GM19467 (cell line): ENCODE measurements around the gene PAPPA2.

ENCODE experiments used
- ATAC-seq: cut with Tn5 transposase; IDR thresholded peaks from one replicate; pipeline ENCODE4 v1.9.1; 2021; ENCODE audit warnings: mild to moderate bottlenecking, moderate library complexity; ENCODE audit not compliant: unreplicated experiment

The PAPPA2 gene

DNA sequence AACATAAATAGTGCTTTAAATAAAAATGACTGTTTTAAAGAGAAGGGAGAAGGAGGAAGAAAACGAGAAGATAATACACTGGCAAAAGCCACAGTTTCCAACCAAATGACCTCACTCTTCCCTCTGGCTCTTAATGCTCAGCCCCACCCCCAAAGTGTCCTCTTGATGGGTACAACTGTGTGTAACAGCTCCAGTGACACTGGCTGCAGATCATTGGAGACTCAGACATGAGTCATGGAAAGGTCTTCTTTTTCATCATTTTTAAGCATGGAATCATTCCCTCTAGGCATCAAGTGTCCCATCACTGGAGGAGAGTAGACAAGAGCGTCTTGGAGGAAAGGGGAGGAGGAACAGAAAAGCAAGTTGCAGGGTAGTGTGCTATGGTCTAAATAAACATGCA lies 333.0 kb downstream of the PAPPA2 start:
- ATAC-seq, result no peak

- no peak for ATAC-seq
These were observed 333.6 kb downstream of the PAPPA2 start for GRCh38 chr1:176796583-176796982.

DNA sequence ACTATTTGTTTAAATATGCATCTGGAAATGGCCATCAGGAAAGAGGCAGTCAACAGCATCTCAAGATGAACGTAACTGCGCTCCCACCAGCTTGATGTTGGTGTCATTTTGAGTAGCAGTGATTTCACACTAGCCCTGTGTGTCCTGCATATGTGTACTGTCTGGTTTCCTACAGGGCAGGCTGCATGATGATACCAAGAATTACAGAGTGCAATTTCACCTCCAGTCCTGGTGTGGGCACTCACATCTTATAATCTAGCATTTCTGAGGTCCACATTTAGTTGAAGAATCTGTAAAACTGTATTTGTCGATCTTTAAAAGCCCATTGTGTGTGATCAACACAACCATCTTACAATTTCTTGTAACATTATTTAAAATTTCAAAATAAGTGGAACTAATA lies 336.4 kb downstream of the PAPPA2 start:
- no peak for ATAC-seq

- no peak for ATAC-seq
These were observed 338.1 kb downstream of the PAPPA2 start for GRCh38 chr1:176800978-176801513.

DNA sequence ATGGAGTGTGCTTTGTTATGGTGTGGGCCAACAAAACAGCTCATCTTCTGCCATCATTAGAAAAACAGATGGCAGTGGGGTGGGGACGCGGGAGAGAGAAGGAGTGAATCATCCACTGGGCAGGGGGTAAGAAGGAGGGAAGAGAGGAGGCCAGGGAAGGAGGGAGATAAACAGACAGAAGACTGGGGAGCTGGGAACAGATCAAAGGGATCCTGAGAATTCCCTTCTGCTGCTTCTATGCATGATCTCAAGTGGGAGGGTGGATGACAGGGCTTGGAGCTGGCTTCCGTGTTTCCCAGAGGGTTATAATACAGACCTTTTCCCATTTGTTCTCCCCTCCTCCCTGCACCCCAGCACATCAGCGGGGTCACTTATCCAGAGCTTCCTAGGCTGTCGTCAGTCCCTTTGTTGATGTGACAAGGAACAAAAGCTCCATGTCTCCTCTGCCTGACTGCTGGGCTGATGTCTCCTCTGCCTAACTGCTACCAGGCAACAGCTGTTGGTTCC lies 338.6 kb downstream of the PAPPA2 start:
- no peak for ATAC-seq

DNA sequence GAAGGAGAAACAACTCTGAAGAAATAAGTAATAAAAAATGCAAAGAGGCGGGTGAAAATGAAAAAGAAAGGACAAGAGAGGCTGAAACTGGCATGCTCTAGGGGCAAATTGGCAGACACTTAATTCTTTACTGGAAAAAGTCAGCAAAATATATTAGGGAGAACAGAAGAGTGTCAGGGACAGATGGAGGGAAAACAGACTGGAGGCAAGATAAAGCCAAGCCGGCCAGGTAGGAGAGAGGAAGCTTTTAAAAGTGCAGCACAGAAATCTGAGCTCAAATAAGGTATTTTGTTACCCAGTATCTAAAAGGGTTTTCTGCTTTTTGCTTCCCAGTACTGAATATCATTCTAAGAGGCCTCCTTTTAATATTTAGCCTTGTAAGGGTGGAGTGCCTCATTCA lies 339.3 kb downstream of the PAPPA2 start:
- ATAC-seq, result no peak

DNA sequence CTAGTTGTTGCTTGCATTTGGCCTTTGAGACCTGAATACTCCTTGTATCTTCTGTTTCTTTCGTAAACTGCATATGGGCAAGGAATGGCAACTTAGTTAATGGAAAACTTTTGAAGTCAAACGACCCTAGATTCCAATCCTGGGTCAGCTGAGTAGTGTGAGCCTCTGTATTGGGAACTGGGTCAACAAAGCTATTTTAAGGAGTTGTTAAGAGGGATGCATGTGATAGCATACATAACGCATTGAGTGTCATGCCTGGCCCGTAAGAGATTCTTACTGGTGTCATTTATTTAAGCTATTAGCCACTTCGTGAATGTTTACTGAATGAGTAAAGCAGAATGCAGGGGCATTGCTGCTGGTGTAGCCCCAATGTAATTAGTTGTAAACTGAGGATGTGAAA lies 340.1 kb downstream of the PAPPA2 start:
- no peak for ATAC-seq

GRCh38 chr1:176803596-176803995 lies 340.6 kb downstream of the PAPPA2 start:
- ATAC-seq, result no peak

GRCh38 chr1:176809292-176809691 lies 346.3 kb downstream of the PAPPA2 start:
- ATAC-seq, result no peak

GRCh38 chr1:176811511-176812288 lies 348.7 kb downstream of the PAPPA2 start:
- ATAC-seq, result no peak

DNA sequence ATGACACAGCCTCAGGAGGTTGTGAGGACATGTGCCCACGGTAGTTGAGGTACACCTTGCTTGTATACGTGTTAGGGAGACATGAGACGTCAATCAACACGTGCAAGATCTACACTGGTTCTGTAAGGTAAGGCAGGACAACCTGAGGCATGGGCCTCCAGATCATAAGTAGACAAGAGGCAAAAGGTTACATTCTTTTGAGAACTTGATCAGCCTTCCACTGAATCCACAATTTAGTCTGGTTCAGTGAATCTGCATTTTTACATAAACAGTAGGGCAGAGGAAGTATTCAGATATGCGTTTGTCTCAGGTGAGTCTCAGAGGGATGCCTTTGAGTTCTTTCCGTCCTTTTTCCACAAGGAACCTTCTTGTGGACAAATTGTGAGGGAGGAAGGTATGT lies 352.6 kb downstream of the PAPPA2 start:
- no peak for ATAC-seq

GRCh38 chr1:176816232-176816631 lies 353.3 kb downstream of the PAPPA2 start:
- ATAC-seq, result no peak

DNA sequence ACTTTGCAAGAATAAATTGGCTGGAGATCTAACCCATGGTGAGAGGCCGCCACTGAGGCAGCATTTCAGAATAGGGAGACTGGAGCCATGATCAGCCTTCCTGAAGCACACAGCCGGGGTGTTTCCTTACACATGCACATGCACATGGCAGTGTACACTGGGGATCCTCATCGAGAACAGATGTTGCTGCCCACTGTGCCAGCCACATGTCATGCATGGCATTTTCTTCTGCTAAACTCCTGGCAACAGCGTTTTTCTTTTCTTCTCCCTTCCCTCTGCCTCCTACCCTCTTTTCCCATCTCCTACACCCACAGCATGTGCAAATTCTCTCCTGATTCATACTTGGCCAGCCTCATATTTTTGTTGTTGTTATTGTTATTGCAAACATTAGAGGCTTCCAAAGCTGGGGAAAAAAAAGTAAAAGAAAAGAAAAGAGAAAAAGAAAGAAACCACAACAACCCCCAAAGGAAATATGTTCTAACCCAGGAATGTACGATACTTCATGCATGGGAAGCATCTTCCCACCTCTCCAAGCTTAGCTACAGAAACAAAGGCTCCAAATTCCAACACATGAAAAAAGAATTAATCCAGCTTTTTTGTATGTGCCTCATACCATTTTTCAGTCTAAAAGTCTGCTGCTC lies 357.5 kb downstream of the PAPPA2 start:
- no peak for ATAC-seq

GRCh38 chr1:176826265-176826664 lies 363.3 kb downstream of the PAPPA2 start:
- ATAC-seq, result no peak

DNA sequence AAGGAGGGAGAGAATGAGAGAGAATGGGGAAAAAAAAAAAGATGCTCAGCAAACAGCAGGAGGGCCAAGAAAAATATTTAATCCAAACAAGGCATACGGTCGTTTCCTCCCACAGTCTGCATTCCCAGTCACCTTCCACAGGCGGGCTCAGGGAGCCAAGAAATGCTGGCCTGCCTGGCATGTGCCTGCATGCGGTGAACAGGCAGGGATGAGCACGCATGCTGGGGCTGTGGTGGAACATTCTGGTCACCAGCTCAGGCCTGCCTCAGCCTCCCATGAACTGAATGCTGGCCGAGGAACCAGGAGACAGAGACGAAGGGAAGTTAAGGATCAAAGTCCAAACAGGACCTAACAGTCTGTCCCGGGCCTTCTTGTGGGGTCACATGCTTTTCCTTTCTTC lies 366.3 kb downstream of the PAPPA2 start:
- ATAC-seq, result no peak

- ATAC-seq, result no peak
These were observed 368.2 kb downstream of the PAPPA2 start for GRCh38 chr1:176831150-176831549.

DNA sequence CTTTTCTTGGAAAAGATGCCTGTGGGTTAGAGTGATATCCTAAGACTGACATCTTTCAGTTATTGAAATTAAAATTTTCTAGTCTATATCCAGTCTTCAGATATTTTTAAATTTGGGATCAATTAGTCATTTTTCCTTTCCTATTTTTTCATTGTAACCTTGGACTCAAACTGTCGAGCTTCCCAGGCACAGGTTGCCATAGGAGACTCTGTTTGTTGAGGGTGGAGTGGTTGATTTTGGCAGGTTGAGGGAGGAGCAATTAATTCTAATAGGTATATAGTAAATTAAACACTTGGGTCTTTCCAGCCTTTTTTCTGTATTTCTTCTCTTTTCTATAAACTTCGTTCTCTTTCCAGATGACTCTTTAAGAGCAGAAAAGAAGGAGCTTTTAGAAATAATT lies 374.7 kb downstream of the PAPPA2 start:
- no peak for ATAC-seq

DNA sequence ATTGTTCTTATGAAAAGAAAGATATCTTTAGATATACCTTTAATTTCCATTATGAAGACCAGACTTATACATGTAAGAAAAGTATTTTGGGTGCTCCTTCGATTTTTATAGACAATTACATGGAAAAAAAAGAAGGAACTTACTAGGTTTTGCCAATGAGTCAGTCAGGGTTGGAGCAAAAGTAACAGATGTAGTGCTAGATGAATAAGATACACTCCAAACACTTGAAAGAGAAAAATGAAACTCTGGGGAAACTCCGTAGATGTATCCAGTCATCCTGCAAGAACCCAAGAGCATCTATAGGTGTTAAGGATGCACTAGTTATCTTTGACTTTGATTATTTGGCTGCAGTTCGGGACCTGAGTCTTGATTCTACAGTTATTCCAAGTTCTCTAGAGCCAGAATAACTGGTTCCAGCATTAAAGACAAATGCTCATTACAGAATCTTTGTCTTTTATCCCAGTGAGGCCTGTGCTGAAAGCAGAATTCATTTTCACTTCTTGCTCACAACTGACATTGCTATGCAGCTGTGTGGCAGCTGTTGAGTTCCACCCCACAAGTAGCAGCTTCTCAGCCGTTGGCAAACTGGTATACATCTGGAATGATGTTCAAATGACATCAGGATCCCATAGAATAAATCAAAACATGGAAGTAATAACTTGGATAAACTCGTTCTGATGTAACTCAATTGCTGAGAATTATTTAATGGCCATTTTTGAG lies 375.5 kb downstream of the PAPPA2 start:
- ATAC-seq, result no peak

- no peak for ATAC-seq
These were observed 376.2 kb downstream of the PAPPA2 start for GRCh38 chr1:176839216-176839615.

GRCh38 chr1:176841238-176841637 lies 378.3 kb downstream of the PAPPA2 start:
- ATAC-seq, result no peak
